Breast epithelium (tissue), 4 donors: ENCODE data around the gene IDI2. TPM values are rescaled to one million over a fixed set of nuclear protein-coding genes. Genes with fewer than 3 reads are reported as not detected.

Source experiments
- DNase-seq, 2 donors: peaks; one replicate each; pipeline ENCODE4 v3.0.0-alpha.2; 2019; ENCODE audit warnings: low spot score in 2 of 2
- H3K27ac ChIP-seq, 2 donors: fragments of 200-600 bp; sonication (generic) in 1 of 2; one replicate each; pipeline ENCODE4 v1.5.1; 2016 to 2019; ENCODE audit warnings: mild to moderate bottlenecking in 1 of 2
- H3K27me3 ChIP-seq, 2 donors: fragments of 200-600 bp; sonication (generic) in 1 of 2; one replicate each; pipeline versions ENCODE4 v1.5.1 to v1.6.0; 2017 to 2019; ENCODE audit warnings: control low read depth in 1 of 2, mild to moderate bottlenecking in 1 of 2
- H3K36me3 ChIP-seq: fragments of 200-600 bp; one replicate; pipeline ENCODE4 v1.5.1; 2019
- H3K4me1 ChIP-seq, 2 donors: fragments of 200-600 bp; sonication (generic); one replicate each; pipeline ENCODE4 v1.5.1; 2016 to 2019; ENCODE audit warnings: control low read depth in 1 of 2
- H3K4me3 ChIP-seq, 3 donors: fragments of 200-600 bp; sonication (generic); 1 replicate in 2 of 3; 2 replicates in 1 of 3; pipeline ENCODE4 v1.5.1; 2016 to 2019; ENCODE audit warnings: mild to moderate bottlenecking in 3 of 3, moderate library complexity in 2 of 3
- H3K9me3 ChIP-seq, 2 donors: fragments of 200-600 bp; sonication (generic) in 1 of 2; one replicate each; pipeline ENCODE4 v1.5.1; 2016 to 2019; ENCODE audit warnings: control low read depth in 1 of 2
- CTCF ChIP-seq, 3 donors: fragments of 450-650 bp; IDR thresholded peaks; one replicate each; pipeline ENCODE4 v1.5.1; 2016 to 2017; ENCODE audit warnings: antibody characterized with exemption in 3 of 3, mild to moderate bottlenecking in 3 of 3, moderate library complexity in 3 of 3
- POLR2A ChIP-seq: fragments of 450-650 bp; IDR thresholded peaks from one replicate; pipeline ENCODE4 v1.6.1; 2016; ENCODE audit warnings: antibody characterized with exemption, mild to moderate bottlenecking, moderate library complexity
- POLR2AphosphoS5 ChIP-seq, 3 donors: sonication (generic); formaldehyde crosslinking; IDR thresholded peaks; one replicate each; pipeline ENCODE4 v1.6.1; 2017; ENCODE audit warnings: antibody characterized with exemption in 3 of 3
- intact Hi-C: fragments of 100-400 bp; cut with DNase I; formaldehyde crosslinking; loops from one replicate; pipeline ENCODE4 v1.15.1; 2023; ENCODE audit warnings: low total_unique reads
- total RNA-seq, 3 donors: library from RNA; depleted of rRNA; stranded (reverse); fragments of >200 nt; gene quantifications; one replicate each; pipeline ENCODE4 v1.1.0, GENCODE V29; 2016

IDI2 gene
- total RNA-seq = not detected

DNA sequence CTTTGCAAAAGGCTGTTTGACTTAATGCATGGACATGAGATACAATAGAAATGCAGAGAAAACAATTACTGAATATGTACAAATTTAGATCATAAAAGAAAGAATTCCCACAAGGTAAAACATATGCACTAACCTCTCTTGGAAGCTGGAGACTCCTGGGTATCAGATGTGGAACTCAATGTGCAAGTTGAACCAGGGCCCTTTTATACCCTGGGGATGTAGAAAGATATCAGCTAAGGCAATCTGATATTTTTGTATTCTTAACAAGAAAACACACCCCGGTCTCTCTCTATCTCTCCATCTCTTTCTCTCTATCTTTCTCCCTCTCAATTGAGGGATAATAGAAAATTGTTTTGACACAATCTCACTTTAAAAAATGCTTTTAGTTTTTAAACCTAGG is at the start of gene IDI2:
Gene IDI2, minus strand, starts transcription at position 177 of the 400 bp plus-strand sequence. CDS start 1,136 bp downstream, outside the sequence.
- Histone ChIP-seq H3K27ac (no peak within 1 kb of the TSS), H3K27me3 (no peaks in the 10 kb centered on the region), H3K4me1 (no peaks in the 10 kb centered on the region), H3K36me3 (no peaks in the 10 kb centered on the region), H3K4me3 (no peak within 1 kb of the TSS), H3K9me3 (no peaks in the 10 kb centered on the region)
- no peak for TF ChIP-seq POLR2A
- no peak for TF ChIP-seq POLR2AphosphoS5 (IDR thresholded peaks at IDR 0.05)
- TF ChIP-seq CTCF (IDR thresholded peaks at IDR 0.05) = no peak
- intact Hi-C loops = no loop called here
- no peak for DNase-seq

GRCh38 chr10:1074748-1075308 is 49.2 kb upstream of the IDI2 start:
- no peak for DNase-seq
- Histone ChIP-seq H3K27ac (no peak overlapping the region), H3K9me3 (no peaks in the 10 kb centered on the region), H3K4me1 (no peaks in the 10 kb centered on the region), H3K27me3 (no peaks in the 10 kb centered on the region), H3K36me3 (no peaks in the 10 kb centered on the region), H3K4me3 (no peak overlapping the region)
- intact Hi-C loops = loop anchor here (10.0 kb wide), 1 partner anchor 150 kb away; no protein-coding TSS in a partner anchor
- TF ChIP-seq CTCF (IDR thresholded peaks at IDR 0.05) (no peak), POLR2AphosphoS5 (IDR thresholded peaks at IDR 0.05) (no peak), POLR2A (no peak)

- H3K4me3 ChIP-seq = no peak overlapping the region
- no peaks in the 10 kb centered on the region for H3K27me3 ChIP-seq
- DNase-seq = no peak
- intact Hi-C loops = loop anchor here (10.0 kb wide), 1 partner anchor 151 kb away; no protein-coding TSS in a partner anchor
- H3K9me3 ChIP-seq = no peaks in the 10 kb centered on the region
- no peaks in the 10 kb centered on the region for H3K36me3 ChIP-seq
- H3K27ac ChIP-seq = no peak overlapping the region
- TF ChIP-seq CTCF (IDR thresholded peaks at IDR 0.05) (no peak), POLR2A (no peak), POLR2AphosphoS5 (IDR thresholded peaks at IDR 0.05) (no peak)
- H3K4me1 ChIP-seq = no peaks in the 10 kb centered on the region
These were observed 48.5 kb upstream of the IDI2 start for GRCh38 chr10:1074052-1074747.

GRCh38 chr10:1070919-1071318 is 45.3 kb upstream of the IDI2 start:
- intact Hi-C loops = loop anchor here (10.0 kb wide), 1 partner anchor 154 kb away; no protein-coding TSS in a partner anchor
- no peaks in the 10 kb centered on the region for H3K36me3 ChIP-seq
- H3K27me3 ChIP-seq = no peaks in the 10 kb centered on the region
- H3K4me3 ChIP-seq = no peak overlapping the region
- no peak overlapping the region for H3K27ac ChIP-seq
- H3K4me1 ChIP-seq = no peaks in the 10 kb centered on the region
- TF ChIP-seq POLR2AphosphoS5 (IDR thresholded peaks at IDR 0.05) = no peak
- TF ChIP-seq CTCF (IDR thresholded peaks at IDR 0.05) = no peak
- no peak for TF ChIP-seq POLR2A
- no peak for DNase-seq
- H3K9me3 ChIP-seq = no peaks in the 10 kb centered on the region
